ENCODE data around the gene PER2. TPM values are rescaled to one million over a fixed set of nuclear protein-coding genes. Genes with fewer than 3 reads are reported as not detected.

PER2 gene
- total and polyA plus RNA-seq, 2 of the 13 experiments (the other 11 are each of a cell fraction or from before 2014, with no cell fraction given): 5.1 to 9.4 TPM

DNA sequence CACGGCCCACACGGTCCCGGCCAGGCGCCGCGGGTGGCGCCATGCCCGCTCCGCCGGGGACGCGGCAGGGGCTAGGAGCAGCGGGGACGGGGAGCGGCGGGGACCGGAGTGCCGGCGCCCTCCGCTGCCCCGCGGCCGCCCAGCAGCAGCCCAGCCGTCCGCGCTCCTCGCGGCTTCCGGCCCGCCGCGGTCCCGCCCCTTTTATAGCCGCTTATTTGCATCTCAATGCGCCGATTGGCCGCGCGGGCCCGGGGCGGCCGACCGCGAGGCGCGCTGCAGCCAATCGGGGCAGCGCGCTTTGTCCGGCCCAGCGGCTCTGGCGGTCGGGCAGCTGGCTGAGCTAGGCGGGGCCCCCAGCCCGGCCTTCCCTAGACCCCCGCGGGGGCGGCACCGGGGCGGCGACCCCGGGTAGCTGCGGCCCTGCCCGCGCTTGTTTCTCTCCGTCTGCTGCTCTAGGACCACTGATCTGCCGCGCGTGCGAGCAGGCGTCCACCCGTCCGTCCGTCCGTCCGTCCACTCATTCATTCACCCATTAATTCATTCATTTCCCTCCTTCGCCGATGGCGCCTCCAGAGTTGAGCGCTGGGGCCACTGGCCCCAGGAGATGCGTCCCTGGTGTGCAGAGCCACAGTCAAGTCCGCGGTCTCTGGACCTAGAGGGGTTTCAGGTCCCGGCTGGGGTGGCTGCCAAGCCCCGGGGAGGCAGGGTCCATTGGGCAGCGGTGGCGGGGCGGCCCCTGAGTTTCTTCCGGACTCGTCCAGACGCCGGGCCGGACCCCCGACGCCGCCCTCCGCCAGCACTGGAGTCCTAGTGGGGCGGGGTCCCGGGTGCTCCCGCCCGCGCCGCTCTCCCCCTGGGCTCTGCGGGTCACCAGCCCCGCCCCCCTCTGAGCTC is 48.3 kb downstream of the PER2 start, which contains the start of gene HES6 (continued):
- no peak for TF ChIP-seq HMGA1 (CRISPR knock-in tag; conservative IDR thresholded peaks at IDR 0.05)
- no peak for TF ChIP-seq ATF1 (CRISPR knock-in tag; IDR thresholded peaks at IDR 0.05)
- no peak for TF ChIP-seq MTF1 (CRISPR knock-in tag; IDR thresholded peaks at IDR 0.05)
- TF ChIP-seq ZSCAN20 (CRISPR knock-in tag; IDR thresholded peaks at IDR 0.05; ENCODE audit: borderline replicate concordance): 0 out of 2 replicates have a peak, but pooled peaks have one; percentile 33
- TF ChIP-seq, protein P1, sequence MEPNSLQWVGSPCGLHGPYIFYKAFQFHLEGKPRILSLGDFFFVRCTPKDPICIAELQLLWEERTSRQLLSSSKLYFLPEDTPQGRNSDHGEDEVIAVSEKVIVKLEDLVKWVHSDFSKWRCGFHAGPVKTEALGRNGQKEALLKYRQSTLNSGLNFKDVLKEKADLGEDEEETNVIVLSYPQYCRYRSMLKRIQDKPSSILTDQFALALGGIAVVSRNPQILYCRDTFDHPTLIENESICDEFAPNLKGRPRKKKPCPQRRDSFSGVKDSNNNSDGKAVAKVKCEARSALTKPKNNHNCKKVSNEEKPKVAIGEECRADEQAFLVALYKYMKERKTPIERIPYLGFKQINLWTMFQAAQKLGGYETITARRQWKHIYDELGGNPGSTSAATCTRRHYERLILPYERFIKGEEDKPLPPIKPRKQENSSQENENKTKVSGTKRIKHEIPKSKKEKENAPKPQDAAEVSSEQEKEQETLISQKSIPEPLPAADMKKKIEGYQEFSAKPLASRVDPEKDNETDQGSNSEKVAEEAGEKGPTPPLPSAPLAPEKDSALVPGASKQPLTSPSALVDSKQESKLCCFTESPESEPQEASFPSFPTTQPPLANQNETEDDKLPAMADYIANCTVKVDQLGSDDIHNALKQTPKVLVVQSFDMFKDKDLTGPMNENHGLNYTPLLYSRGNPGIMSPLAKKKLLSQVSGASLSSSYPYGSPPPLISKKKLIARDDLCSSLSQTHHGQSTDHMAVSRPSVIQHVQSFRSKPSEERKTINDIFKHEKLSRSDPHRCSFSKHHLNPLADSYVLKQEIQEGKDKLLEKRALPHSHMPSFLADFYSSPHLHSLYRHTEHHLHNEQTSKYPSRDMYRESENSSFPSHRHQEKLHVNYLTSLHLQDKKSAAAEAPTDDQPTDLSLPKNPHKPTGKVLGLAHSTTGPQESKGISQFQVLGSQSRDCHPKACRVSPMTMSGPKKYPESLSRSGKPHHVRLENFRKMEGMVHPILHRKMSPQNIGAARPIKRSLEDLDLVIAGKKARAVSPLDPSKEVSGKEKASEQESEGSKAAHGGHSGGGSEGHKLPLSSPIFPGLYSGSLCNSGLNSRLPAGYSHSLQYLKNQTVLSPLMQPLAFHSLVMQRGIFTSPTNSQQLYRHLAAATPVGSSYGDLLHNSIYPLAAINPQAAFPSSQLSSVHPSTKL (CRISPR knock-in tag; IDR thresholded peaks at IDR 0.05): no peak
- peak; percentile 61; the same call in 1 of the 2 replicates for TF ChIP-seq ZNF33B (CRISPR knock-in tag; IDR thresholded peaks at IDR 0.05)
- no peak for TF ChIP-seq HOXA7 (CRISPR knock-in tag; IDR thresholded peaks at IDR 0.05)
- TF ChIP-seq, protein P2, sequence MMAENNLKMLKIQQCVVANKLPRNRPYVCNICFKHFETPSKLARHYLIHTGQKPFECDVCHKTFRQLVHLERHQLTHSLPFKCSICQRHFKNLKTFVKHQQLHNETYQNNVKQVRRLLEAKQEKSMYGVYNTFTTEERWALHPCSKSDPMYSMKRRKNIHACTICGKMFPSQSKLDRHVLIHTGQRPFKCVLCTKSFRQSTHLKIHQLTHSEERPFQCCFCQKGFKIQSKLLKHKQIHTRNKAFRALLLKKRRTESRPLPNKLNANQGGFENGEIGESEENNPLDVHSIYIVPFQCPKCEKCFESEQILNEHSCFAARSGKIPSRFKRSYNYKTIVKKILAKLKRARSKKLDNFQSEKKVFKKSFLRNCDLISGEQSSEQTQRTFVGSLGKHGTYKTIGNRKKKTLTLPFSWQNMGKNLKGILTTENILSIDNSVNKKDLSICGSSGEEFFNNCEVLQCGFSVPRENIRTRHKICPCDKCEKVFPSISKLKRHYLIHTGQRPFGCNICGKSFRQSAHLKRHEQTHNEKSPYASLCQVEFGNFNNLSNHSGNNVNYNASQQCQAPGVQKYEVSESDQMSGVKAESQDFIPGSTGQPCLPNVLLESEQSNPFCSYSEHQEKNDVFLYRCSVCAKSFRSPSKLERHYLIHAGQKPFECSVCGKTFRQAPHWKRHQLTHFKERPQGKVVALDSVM (CRISPR knock-in tag; IDR thresholded peaks at IDR 0.05): peak; percentile 52
- TF ChIP-seq ZNF607 (CRISPR knock-in tag; IDR thresholded peaks at IDR 0.05; ENCODE audit: borderline replicate concordance): peak; percentile 85; the same call in 1 of the 2 replicates
- no peak for TF ChIP-seq ZNF496 (CRISPR knock-in tag; IDR thresholded peaks at IDR 0.05; ENCODE audit: insufficient replicate concordance)
- TF ChIP-seq ZNF282 (IDR thresholded peaks at IDR 0.05; ENCODE audit: partially characterized antibody): no peak
- TF ChIP-seq BRCA1 (CRISPR knock-in tag; IDR thresholded peaks at IDR 0.05): no peak
- TF ChIP-seq, protein P3, sequence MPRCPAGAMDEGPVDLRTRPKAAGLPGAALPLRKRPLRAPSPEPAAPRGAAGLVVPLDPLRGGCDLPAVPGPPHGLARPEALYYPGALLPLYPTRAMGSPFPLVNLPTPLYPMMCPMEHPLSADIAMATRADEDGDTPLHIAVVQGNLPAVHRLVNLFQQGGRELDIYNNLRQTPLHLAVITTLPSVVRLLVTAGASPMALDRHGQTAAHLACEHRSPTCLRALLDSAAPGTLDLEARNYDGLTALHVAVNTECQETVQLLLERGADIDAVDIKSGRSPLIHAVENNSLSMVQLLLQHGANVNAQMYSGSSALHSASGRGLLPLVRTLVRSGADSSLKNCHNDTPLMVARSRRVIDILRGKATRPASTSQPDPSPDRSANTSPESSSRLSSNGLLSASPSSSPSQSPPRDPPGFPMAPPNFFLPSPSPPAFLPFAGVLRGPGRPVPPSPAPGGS (CRISPR knock-in tag; IDR thresholded peaks at IDR 0.05): no peak
- no peak; the same call in 1 of the 2 replicates for TF ChIP-seq KLF12 (CRISPR knock-in tag; IDR thresholded peaks at IDR 0.05; ENCODE audit: borderline replicate concordance)
- TF ChIP-seq ZBTB7A (CRISPR knock-in tag; IDR thresholded peaks at IDR 0.05): peak; percentile 85
- TF ChIP-seq ZNF30 (CRISPR knock-in tag; IDR thresholded peaks at IDR 0.05): no peak
- no peak for TF ChIP-seq SP1 (IDR thresholded peaks at IDR 0.05)
- no peak; the same call in 1 of the 2 replicates for TF ChIP-seq SP1 (CRISPR knock-in tag; IDR thresholded peaks at IDR 0.05)
- no peak for TF ChIP-seq GLI4 (CRISPR knock-in tag; IDR thresholded peaks at IDR 0.05; ENCODE audit: borderline replicate concordance)
- no peak for TF ChIP-seq ZNF720 (CRISPR knock-in tag; IDR thresholded peaks at IDR 0.05)
- no peak for TF ChIP-seq ZNF619 (CRISPR knock-in tag; IDR thresholded peaks at IDR 0.05)
